GM18870 (cell line): ENCODE measurements around the gene DYNLT2B.
"Not testable (repeated sequence)": the region's sequence is repeated elsewhere in the genome, so short reads cannot be mapped to it uniquely, and the experiment has no call there.

Experiments used
- ATAC-seq: cut with Tn5 transposase; IDR thresholded peaks from one replicate; pipeline ENCODE4 v1.9.1; 2021; ENCODE audit warnings: moderate library complexity; ENCODE audit not compliant: unreplicated experiment

DYNLT2B gene

DNA sequence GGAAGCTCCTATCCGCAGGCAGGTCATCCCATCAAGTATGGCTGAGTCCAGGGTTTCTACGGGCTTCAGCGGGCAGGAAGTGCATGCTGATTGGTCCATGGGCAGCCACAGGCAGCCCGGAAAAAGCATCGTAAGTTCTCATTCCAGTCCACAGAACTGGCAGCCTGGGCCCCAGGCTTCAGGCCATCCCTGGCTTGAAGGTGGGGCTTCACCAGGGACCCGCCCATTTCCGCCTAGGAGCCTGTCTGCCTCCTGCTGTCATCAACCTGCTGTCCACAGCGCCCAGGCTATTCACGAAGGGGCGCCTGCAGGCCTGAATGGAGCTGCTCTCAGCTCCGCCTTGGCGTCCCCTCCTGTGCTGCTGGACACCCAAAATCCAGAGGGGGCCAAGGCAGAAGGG, 44.4 kb downstream of the DYNLT2B start:
- ATAC-seq: no peak

DNA sequence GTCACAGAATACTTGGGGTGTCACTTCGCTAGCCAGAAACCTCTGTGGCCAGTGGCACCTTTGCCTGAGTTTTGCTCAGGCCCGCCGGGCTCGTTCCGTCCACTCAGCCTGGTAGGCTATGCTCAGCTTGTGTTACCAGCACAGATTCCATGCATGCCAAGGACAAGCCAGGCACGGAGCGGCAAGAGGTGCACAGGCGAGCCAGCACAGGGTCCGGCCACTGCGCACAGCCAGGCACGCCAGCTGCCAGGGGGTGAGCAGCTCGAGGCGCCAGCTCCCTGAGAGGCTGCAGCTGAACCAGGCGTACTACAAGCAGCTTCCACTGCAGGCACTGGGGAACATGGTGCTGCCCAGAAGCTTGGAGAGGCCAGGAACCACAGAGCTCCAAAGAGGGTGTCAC, 45.2 kb downstream of the DYNLT2B start:
- ATAC-seq: no peak

DNA sequence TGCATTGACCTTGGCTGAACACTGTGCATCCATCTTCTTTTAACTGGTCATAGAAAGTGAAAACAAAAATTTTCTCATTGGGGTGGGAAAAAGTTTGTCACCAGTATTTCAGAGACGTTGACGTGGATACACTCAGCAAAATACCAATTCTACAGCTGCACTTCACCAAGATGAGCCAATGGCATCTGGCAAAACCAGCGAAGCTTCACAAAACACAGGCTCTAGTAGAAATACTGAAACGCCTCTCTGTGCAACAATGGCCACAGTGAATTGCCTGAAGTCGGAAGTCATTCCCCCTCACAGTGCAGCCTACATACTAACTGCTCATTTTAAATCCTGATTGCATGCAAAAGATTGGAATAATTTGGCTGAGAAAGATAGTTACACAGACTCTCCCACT, 47.5 kb downstream of the DYNLT2B start:
- no peak for ATAC-seq

DNA sequence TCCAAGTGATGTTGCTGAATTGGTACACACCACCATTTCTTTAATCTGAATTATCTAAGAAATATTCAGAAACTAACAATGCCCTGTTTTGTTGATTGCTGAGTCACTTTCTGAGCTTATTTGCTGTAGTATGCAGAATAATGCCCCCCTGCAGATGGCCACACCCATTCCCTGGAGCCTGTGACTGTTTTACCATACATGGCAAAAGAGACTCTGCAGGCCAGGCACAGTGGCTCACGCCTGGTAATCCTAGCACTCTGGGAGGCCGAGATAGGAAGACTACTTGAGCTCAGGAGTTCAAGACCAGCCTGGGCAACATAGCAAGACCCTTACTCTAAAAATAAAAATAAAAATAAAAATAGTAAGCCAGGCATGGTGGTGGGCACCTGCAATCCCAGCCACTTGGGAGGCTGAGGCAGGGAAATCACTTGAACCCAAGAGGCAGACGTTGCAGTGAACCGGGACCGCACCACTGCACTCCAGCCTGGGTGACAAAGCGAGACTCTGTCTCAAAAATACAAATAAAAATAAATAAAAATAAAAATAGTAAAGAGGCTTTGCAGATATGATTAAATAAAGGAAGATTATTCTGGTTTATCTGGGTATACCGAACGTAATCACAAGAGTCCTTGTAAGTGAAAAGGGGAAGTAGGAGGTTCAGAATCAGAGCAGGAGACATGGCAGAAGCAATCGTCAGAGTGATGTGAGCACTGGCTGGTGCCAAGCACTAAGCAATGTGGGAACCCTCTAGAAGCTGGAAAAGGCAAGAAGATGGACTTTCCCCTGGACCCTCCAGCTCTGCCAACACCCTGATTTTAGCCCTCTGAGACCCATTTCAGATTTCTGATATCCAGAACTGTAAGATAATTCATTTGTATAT, 49.5 kb downstream of the DYNLT2B start:
- ATAC-seq: no peak

DNA sequence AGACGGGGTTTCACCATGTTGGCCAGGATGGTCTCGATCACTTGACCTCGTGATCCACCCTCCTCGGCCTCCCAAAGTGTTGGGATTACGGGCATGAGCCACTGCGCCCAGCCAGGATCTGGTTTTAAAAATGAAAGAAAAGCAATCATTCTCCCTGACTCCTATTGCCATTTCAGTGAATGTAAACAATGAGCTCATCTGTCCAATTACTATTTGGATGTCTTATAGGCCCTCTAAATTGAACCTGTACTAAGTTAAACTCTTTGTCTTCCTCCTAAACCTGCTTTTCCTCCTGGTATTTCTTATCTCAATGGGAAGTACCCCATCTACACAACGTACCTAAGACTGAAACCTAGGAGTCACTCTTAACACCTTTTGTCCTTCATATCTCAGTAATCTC, 54.2 kb downstream of the DYNLT2B start:
- no peak for ATAC-seq

DNA sequence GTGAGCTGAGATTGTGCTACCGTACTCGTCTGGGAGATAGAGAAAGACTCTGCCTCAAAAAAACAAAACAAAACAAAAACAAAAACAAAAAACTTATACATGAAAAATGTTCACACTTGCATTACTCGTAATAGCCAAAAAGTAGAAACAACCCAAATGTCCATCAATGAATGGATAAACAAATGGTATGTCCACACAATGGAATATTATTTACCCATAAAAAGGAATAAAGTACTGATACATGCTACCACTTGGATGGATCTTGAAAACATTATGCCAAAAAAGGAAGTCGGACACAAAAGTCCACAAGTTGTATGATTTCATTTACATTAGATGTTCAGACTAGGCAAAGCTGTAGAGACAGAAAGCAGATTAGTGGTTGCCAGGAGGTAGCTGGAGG, 57.3 kb downstream of the DYNLT2B start:
- ATAC-seq: no peak

DNA sequence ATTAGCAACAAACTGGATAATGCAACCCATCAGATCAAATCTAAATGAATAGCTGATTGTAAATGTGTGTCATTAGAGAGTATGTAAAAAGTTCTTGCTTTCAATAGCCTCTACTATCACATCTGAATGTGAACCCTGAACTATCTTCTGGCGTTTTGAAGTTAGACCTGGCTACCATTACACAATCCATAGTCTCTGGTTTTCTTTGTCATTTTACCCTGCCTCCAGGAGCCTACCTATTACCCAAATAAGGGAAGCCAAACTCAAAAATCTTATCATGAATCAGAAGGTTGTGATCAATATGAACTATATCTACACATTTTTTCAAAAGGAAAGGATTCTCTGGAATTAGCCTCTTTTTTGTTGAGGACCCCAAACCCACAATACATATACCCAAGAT, 62.3 kb downstream of the DYNLT2B start:
- no peak for ATAC-seq

DNA sequence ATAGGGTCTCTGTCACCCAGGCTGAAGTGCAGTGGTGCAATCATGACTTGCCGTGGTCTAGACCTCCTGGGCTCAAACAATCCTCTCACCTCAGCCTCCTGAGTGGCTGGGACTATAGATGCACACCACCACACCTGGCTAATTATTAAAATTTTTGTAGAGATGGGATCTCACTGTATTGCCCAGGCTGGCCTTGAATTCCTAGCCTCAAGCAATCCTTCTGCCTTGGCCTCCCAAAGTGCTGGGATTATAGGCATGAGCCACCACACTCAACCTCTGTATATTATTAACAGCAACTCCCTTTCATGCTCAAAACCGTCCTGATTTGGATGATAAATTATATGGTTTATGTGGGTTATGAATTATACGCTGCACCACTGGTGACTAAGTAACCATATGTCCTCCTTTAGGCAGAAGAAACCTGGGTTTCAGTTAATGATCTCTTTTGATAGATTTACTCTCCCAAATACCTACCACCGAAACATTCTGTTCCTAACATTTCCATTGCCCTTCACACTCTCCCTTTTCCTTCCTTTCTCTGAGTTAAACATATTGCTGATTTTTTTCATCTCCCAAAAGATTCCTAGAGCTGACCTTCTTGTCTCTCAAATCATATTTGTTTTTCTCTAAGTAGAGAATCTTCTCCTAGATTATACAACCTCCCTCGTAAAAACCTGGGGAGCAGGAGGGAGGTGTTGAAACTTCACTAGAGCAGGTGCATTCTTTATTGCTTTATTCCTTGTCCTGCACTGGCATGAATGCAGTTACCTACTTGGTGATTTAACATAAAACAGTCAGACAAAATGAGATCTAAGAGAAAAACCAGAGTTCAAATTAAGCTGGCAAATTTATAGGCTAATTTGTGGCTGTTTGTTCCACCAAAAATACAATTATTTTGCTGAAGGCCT, 63.4 kb downstream of the DYNLT2B start:
- no peak for ATAC-seq

DNA sequence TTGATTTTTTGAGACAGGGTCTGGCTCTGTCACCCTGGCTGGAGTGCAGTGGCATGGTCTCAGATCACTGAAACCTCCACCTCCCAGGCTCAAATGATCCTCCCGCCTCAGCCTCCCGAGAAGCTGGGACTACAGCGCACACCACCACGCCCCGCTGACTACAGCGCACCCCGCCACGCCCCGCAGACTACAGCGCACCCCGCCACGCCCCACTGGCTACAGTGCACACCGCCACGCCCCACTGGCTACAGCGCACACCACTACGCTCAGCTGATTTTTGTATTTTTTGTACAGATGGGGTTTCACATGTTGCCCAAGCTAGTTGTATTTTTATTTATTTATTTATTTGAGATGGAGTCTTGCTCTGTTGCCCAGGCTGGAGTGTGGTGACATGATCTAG, 66.1 kb downstream of the DYNLT2B start:
- no peak for ATAC-seq

DNA sequence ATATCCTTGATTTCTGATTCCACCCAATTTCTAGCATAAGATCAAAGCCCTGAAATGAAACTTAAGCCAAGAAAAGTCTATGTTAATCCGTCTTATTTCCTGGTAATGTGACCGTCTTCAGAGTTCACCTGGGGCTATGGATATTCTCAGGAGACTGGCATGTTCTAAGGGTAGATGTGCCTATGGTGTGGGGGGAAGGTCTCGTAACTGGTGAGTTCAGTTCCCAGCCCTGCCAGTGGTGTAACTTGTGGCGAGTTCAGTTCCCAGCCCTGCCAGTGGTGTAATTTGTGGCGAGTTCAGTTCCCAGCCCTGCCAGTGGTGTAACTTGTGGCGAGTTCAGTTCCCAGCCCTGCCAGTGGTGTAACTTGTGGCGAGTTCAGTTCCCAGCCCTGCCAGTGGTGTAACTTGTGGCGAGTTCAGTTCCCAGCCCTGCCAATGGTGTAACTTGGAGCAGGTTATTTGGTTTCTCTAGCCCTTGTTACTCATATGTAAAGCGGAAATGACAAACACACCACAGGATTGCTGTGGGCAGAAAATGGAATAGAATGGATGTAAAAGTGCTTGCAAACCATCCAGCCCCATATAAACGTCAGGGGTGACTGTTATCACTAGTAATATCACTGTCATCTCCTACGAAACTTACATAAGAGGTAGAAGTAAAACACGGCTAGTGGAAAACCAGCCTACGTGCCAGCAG, 71.3 kb downstream of the DYNLT2B start:
- ATAC-seq: no peak

DNA sequence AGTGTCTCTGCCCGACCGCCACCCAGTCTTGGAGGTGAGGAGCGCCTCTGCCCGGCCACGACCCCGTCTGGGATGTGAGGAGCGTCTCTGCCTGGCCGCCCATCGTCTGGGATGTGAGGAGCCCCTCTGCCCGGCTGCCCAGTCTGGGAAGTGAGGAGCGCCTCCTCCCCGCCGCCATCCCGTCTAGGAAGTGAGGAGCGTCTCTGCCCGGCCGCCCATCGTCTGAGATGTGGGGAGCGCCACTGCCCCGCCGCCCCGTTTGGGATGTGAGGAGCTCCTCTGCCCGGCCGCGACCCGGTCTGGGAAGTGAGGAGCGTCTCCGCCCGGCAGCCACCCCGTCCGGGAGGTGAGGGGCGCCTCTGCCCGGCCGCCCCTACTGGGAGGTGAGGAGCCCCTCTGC, 73.9 kb downstream of the DYNLT2B start:
- not testable (repeated sequence) for ATAC-seq

DNA sequence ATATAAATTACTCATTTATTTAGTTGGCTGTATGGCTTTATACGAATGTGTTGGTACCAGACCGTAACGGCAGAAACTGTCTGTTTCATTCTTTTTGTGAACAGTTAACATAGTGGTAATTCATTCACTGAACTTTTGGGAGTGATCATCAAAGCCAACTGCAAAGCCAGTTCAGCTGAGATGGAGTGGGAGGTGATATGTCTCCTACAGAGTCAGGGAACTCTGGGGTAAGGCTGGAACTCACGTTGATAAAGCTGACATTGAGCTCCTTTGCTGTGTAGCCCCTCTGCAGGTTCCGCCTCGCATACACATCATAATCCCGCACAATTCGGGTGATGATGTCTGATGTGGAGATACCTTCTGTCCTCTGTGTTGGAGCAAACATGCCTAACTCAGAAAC, 76.3 kb downstream of the DYNLT2B start:
- no peak for ATAC-seq
